Adipose tissue (tissue), 3 donors: Measurements from ENCODE around the gene ELOB. TPM values are rescaled to one million over a fixed set of nuclear protein-coding genes. Genes with fewer than 3 reads are reported as not detected.

Source experiments
- H3K27ac ChIP-seq: one replicate; pipeline ENCODE4 v1.5.1; 2013; ENCODE audit warnings: low read depth, low read length
- WGBS, 3 donors: extraction: QIAGEN DNeasy Blood & Tissue Kit; methylation state at CpG; one replicate each; pipeline ENCODE4 v1.1.7; 2013; 5-methylcytosine and 5-hydroxymethylcytosine counted together
- polyA plus RNA-seq, 3 donors: library from polyadenylated mRNA; stranded (reverse); fragments of 200-250 nt; gene quantifications; one replicate each; pipeline ENCODE4 v1.2.3, GENCODE V29; 2013
- donor health status: healthy with polysubstance abuse.
- donor health status: Bipolar disorder and iron deficiency.
- donor health status: healthy.

The ELOB gene
- polyA plus RNA-seq, 3 donors: 158 to 472 (median 364) TPM

DNA sequence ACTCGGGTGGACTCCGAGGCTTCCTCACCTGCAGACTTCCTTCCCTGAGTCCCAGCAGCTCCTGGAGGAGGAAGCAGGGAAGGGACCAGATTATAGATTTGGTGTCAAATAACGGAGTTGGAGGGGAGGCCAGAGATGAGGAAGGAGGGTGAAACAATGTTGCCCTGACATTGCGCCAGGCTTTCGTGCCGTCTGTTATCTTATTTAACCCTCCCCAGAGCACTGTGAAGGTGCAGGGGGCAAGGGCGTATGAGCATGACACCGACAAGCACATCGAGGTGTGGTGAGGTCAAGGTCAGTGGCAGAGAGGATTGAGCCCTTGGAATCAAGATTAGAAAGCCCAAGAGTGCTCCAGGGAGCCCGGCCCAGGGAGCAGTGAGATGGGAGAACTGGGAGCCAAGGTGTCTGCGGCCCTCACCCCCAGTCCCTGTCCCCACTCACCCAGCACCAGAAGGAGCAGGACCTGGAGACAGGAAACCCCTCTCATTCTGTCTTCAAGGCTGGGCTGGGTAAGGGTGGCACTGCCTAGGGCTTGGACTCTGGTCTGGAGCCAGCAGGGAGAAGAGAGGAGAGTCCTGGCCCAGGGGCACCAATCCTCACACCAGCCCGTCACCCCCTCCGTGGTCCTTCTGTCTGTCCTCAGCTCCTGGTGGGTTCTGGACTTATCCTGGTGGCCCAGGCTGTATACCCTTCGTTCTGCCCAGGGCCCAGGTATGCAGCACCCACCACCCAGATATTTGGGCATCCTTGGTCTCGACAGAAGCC, 9.2 kb upstream of the ELOB start:
- WGBS, 3 donors: 39 to 54% (median 51%) methylated on average over 15 of the region's 15 CpGs
- H3K27ac ChIP-seq: no peak overlapping the region

DNA sequence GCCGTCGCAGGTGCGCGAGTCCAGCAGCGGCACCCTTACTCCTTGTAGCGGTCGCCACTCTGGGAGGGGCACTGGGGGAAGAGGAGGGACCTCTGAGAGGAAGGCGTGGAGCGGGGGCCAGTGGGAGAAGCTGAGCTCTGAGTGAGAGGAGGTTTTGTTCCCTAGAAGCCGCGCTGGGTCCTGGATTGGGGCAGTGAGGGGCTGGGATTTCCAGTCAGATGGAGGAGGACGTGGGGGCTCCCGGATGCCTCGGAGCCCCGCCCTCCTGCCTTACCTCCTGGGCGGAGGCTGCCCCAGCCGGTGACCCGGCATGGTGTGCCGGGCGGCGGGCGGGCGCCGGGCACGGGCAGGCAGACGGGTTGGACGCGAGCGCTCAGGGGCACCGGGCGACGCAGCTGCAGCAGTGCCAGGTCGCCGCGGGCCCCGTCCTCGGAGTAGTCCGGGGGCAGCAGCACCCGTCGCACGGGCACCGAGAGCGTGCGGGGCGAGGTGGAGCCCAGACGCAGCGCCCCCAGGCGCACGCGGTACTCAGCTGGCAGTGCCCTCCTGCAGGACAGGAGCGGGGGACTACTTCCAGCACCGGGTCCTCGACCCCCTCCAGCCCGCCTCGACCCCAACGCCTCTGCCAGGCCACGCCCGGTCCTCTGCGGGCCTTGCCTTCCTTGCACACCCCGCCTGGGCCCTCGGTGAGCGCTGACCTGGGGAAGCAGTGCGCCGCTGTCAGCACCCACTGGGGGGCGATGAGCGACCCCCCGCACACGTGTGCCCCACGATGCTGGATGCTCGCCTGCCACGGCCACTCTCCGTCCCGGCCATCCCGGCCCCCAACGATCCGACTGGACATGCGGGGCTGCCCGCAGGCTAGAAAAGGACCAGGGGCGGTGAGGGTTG, 8.3 kb upstream of the ELOB start:
- WGBS, 3 donors: 12 to 15% (median 13%) methylated on average over 57 to 79 of the region's 79 CpGs
- no peak overlapping the region for H3K27ac ChIP-seq

DNA sequence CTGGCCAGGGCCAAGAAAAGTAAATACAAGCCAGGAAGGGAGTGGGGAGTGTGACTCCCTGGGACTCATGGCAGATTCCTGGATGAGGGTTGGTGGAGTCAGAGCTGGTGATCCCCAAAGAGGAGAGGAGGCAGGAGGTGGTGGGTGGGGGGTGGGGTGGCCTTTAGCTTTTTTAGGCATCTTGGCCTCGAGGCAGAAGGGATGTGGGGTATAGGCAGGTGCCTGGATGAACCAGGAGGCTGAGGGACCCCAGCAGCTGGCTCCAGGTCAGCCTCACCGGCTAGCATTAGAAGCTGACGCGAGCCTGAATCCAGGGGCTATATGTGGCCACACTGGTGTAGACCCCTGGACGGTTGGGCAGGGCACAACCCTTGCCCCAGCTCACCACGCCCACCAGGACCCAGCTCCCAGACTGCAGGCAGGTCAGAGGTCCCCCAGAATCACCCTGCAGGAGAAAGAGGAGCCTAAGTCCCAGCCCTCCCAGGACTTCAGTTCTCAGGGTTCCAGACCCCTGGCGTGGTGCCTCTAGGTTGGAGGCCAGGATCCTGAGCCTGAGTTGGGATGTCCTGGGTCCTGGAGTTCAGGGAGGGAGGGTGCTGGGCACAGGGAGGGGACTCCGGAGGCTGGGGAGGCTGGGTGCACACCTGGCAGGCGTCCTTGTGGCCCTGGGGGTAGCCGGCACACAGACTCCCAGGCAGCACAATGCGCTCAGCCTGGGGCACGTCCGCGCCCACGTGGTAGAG, 7.4 kb upstream of the ELOB start:
- WGBS, 3 donors: 53 to 57% (median 56%) methylated on average over 13 to 15 of the region's 15 CpGs

DNA sequence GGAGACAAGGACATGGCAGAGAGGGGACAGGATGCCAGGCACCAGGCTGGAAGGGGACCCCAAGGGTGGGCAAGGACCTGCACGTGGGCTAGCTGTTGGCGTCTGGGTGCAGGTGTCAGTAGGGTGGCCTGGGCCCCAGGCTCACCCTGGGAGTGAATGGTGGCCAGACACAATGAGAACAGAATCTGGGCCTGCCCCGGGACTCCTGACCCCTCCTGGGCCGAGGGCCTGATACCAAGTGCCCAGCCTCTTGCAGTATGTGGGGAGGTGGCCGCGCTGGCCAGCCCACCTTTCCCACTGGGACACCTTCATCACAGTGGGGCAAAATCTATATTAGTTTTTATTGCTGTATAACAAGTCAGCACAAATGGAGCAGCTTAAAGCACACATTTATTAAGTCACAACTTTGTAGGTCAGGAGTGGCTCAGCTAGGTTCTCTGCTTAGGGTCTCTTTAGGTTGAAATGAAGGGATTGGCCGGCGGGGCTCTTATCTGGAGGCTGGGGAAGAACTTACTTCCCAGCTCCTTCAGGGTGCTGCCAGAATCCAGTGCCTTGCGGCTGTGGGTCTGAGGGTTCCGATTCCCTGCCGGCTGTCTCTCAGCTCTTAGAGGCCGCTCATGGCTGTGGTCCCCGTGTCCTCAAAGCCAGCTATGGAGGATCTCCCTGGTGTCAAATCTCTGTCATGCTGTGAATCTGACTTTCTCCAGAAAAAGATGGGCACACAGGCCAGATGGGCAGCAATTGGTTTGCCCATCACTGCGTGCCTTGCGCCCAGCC, 6.7 kb upstream of the ELOB start:
- 87 to 94% (median 88%) methylated on average over 15 of the region's 15 CpGs for WGBS, 3 donors
- H3K27ac ChIP-seq: no peak overlapping the region

More for the DNA sequence above, 7.4 kb upstream of the ELOB start:
- H3K27ac ChIP-seq: no peak overlapping the region

DNA sequence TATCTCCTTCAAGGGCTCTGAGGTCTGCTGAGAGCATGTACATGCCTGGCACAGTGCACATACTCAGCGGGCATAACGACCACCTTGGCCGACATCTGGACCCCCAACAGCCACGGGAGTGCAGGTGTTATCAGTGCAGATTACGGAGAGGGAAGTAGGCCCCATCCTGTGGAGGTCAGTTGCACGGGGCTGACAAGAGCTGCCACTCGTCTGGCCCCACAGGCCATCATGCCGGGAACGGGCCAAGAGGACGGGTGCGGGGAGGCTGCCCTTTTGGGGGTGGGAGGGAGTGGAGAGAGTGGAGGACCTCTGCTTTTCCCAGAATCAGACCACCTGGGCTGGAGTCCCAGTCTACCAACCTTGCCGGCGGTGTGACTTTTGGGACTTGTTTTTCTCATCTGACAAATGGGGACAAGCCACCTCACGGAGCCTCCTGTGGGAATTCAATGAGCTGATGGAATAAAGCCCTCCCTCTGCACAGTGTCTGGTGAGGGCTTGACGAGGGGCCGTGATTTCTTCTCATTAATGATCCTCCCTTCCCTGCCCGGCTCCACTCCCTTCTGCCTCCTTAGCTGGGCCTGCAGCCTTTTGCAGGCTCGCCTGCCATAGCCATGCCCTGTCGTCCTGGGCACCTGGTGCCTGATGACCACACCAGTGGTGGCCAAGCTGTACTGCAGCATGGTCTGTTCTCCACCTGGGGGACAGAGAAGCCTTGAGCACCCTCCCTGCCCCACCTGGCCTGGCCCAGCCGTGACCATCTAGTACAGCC, 5.7 kb upstream of the ELOB start:
- 79 to 86% (median 80%) methylated on average over 20 of the region's 20 CpGs for WGBS, 3 donors
- H3K27ac ChIP-seq: no peak overlapping the region

DNA sequence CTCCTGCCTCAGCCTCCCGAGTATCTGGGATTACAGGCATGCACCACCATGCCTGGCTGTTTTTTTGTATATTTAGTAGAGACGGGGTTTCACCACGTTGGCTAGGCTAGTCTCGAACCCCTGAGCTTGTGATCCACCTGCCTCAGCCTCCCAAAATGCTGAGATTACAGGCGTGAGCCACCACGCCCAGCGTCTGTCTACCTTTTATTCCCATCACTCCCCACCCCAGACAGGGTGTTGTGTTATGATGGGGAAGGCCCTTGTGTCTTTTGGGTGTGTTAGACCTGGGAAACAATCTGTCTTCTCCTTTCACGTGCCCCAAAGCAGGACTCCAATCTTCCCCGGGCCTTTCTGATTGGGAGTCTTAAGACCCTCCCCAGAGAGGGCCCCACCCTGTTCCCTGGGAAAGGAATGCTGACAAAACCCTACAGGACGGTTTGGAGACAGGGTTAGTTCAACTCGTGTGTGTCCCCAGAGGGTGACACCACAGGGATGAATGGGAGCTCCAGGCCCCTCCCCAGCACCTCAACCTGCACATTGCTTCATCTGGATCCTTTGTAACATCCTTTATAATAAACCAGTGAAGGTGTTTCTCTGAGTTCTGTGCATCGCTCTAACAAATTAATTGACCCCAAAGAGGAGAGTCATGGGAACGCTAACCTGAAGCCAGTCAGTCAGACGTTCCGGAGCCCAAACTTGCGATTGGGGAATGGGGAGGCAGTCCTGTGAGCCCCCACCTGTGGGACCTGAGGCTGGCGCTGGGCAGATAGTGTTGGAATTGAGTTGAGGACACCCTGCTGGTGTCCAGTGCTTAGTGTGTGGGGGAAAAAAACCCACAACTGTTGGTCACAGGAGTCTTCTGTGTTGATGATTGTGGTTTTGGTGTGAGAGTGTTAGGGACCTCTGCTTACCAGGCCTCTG, 3.2 kb upstream of the ELOB start:
- 63 to 77% (median 70%) methylated on average over 17 of the region's 17 CpGs for WGBS, 3 donors

DNA sequence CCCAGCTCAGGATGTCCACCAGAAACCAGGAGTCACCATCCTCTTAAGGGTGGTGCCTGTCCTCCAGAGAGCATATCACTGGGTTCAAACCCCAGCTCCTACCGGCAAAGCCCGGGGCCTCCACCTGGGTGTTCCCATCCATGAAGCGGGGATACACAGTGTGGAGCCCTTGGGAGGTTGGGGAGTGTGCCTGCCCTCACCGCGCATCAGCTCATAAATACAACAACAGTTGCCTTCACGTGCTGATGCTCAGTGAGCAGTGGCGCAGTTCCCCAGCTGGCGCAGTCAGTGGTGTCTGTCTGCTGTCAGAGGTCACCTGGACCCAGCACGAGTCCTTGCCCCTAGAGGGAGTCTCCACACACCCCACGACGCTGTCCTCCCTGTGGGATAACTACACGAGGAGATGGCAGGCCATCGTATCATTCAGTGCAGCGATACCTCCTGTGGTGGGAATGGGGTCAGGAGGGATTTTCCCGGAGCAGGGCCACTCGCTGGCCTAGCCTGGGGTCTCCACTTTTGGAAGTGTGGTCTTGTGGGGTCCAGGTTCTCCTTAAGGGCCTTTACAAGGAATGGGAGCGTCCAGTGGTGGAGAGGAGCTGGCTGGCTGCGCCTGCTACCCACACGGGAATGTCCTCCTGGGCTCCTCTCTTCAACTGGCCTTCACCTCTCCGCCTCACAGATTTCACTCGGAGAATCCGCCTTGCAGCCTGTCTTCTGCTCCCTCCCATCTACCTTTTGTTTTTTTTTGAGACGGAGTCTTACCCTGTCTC, 2.3 kb upstream of the ELOB start:
- WGBS, 3 donors: 86 to 88% (median 87%) methylated on average over 23 of the region's 23 CpGs
- no peak overlapping the region for H3K27ac ChIP-seq

More for the DNA sequence above, 3.2 kb upstream of the ELOB start:
- no peak overlapping the region for H3K27ac ChIP-seq

DNA sequence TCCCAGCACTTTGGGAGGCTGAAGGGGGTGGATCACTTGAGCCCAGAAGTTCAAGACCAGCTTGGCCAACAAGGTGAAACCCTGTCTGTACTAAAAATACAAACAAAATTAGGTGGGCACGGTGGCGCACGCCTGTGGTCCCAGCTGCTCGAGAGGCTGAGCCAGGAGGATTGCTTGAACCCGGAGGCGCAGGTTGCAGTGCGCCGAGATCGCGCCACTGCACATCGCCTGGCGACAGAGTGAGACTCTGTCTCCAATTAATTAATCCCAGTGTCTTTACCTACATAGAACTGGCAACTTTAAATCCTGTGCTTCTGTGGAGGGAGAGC, 1.5 kb upstream of the ELOB start:
- WGBS, 3 donors: 93 to 96% (median 94%) methylated on average over 12 of the region's 12 CpGs
- no peak overlapping the region for H3K27ac ChIP-seq

DNA sequence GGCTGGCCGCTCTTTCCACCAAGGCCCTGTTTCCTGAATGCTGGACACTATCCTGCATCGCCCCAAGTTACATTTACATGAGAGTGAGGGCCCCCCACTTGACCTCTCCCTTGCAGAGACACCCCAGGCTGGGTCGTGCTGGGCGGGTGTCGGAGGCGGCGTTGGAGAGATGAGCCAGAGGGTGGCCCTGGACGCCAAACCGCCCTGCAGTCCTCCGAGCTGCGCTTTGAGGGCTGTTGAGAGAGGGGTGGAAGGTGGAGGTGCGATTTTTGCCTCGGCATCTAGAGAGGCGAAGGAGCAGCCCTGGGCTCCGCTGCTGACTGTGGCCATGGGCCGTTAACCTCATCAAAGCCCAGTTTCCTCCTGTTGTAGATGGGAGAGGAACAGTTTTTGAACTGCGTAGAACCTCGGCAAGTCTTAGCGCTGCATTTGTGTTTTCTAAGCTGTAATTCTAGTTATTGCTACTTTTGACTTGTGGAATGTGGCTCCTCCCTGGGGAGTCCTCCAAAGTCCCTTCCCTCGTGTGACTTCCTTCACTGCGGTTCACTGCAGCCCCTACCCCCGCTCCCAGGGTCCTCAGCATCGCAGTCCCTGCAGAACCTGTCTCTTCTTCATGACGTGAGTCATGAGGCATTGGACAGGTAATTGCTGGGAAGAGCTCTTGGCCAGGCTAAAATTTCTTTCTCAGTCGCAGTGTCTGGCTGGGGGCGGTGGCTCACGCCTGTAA, 986 bp upstream of the ELOB start:
- H3K27ac ChIP-seq: peak overlapping the region; percentile 68
- WGBS, 3 donors: 11 to 12% (median 12%) methylated on average over 27 of the region's 27 CpGs

DNA sequence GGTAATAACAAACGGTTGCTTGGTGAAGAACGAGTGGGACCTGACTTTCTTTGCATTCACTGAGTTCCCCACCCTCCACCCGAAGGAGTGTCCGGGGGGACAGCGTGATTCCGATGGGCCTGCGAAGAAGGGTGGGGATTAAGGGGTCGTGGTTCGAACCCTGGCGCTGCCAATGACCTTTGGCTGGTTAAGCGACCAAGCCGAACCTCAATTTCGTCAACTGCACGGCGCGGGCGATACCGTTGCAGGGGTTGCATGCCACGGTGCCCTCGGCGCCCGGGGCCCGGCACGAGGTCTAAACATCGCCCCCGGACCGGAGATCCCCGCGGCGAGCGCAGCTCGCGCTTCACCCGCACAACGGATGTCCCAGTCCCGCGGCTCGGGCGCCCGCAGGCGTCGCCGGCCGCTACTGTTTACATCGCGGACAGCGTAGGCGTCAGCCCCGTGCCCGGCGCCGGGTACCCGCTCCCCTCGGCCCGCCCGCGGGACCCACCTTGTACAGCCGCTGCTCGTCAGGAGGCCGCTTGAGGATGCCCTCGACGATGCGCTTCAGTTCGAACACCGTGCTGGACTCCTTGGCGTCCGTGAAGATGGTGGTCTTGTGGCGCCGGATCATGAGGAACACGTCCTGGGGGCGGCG, 460 bp downstream of the ELOB start:
- 0% methylated on average over 70 to 72 of the region's 72 CpGs for WGBS, 3 donors
- no peak overlapping the region for H3K27ac ChIP-seq

DNA sequence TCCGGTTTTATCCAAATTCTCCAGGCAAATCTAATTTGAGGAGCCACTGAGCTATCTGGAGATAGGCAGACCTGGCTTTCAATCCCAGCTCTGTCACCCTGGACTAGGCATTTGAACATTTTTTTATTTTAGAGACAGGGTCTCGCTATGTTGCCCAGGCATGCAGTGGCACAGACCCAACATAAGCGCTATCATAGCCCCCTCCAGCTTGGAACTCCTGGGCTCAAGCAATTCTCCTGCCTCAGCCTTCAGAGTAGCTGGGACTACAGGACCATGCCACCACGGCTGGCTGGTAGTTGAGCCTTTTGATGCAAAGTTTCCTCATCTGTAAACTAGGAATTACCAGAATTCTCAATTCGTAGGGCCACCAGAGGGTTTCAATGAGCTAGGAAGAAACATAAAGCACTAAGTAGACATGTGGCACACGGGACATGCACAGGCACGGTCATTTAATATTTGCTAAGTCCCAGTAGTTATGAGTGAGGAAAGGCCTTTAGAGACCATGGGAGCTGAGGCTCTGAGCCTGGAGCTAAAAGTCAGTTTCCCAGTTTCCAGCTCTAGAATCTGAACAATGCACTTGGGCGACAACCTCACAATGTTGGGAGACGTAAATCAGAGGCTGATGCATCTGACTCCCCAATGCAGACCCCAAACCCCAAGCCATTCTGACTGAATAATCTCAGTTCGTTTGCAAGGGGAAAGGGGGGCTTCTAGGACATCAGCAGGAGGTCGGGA, 1.1 kb downstream of the ELOB start:
- WGBS, 3 donors: 45 to 55% (median 46%) methylated on average over 11 of the region's 11 CpGs
- no peak overlapping the region for H3K27ac ChIP-seq

DNA sequence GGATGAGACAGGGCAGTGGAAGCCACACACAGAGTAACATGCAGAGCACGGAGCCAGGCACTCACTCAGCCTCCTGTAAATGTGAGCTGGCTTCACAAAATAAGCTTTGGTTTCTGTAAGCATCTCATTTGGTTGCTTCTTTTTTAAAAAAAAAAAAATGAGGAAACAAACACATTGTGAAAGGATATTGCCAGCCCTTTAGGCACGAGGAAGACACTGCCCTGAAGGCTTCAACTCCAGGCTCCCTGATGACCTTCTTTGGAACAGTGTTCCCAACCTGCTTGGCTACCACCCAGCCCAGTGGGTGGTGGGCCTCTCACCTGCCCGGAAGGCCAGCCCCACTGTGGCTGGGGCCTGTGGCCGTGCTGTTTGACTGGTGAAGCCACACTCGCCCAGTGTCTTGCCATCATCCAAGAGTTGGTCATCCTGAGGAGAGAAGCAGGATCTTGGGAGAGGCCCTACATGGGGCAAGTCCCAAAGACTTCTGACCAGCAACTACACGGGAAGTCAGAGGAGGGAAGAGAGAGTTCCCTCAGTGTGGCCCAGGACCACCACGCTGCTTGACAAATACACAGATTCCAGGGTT, 1.9 kb downstream of the ELOB start:
- 71 to 76% (median 74%) methylated on average over 7 of the region's 7 CpGs for WGBS, 3 donors

DNA sequence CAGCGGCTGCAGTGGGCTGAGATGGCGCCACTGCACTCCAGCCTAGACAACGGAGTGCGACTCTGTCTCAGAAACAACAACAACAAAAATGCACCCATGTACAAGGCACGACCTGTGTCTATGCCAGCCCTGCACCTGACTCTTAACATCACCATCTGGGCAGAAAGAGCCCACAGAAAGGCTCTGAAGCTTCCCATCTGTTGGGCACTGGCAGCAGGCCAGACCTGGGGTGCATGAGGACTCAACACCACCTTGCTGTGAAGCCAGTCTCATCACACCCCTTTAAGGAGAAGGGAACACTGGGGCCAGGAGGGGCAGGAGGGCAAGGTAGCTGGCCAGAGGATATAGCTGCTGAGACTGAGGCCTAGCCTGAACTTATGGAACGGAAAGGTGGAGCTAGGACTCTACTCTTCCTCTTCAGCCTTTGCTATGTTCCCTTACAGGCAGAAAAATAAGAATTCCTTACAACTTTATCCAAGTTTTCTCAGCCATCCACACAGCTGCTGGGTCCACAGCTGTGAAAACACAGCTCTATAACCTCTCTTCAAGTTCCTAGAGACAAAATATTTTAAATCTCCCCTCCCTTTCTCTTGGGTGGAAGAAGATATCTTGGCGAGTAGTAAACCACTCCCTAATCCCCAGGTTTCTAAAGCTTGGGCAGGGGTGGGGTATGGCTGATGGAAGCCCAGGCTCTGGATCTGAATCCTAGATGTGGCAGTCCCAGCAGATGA, 2.8 kb downstream of the ELOB start:
- H3K27ac ChIP-seq: no peak overlapping the region
- WGBS, 3 donors: 78 to 82% (median 81%) methylated on average over 7 of the region's 7 CpGs

More for the DNA sequence above, 1.9 kb downstream of the ELOB start:
- no peak overlapping the region for H3K27ac ChIP-seq
